OCI-LY7 (cell line): Measurements from ENCODE around the gene AMIGO1. TPM values are rescaled to one million over a fixed set of nuclear protein-coding genes. Genes with fewer than 3 reads are reported as not detected.

Experiments used
- BruUV-seq: library from RNA; stranded (reverse); fragments of 400-500 nt; replicated peaks from 2 replicates; lab custom pipeline; 2021; lab: Mats Ljungman, UMichigan
- CTCF ChIA-PET: fragments of 300-600 bp; sonication (Branson Sonifier 250); formaldehyde crosslinking; loops from one replicate; lab custom pipeline; 2022; ENCODE audit warnings: antibody characterized with exemption; ENCODE audit not compliant: unreplicated experiment; lab: Charles Lee
- POLR2A ChIA-PET: fragments of 300-600 bp; sonication (Branson Sonifier 250); formaldehyde crosslinking; loops from one replicate; lab custom pipeline; 2022; ENCODE audit warnings: antibody characterized with exemption; lab: Charles Lee
- DNase-seq: peaks from one replicate; pipeline ENCODE4 v3.0.0-alpha.2; 2015; ENCODE audit warnings: low spot score
- H2AFZ ChIP-seq: fragments of 200-600 bp; sonication (generic), shearing (Covaris generic); 2 replicates; pipeline ENCODE4 v1.6.1; 2014; ENCODE audit warnings: mild to moderate bottlenecking, antibody characterized with exemption, low read length, moderate library complexity
- H3K27ac ChIP-seq: fragments of 200-600 bp; sonication (generic); 2 replicates; pipeline ENCODE4 v1.5.1; 2014; ENCODE audit warnings: mixed run types, low read depth, mild to moderate bottlenecking, moderate library complexity, low read length, inconsistent platforms; ENCODE audit not compliant: poor library complexity, severe bottlenecking
- H3K36me3 ChIP-seq: fragments of 200-600 bp; sonication (generic); 2 replicates; pipeline ENCODE4 v1.6.1; 2014; ENCODE audit warnings: mild to moderate bottlenecking, antibody characterized with exemption, low read length, moderate library complexity, mixed read lengths; ENCODE audit not compliant: insufficient read depth
- H3K4me1 ChIP-seq: fragments of 200-600 bp; sonication (generic); 2 replicates; pipeline ENCODE4 v1.5.1; 2014; ENCODE audit warnings: mild to moderate bottlenecking, low read length; ENCODE audit not compliant: insufficient read depth, poor library complexity, severe bottlenecking
- H3K4me2 ChIP-seq: fragments of 200-600 bp; sonication (generic); 2 replicates; pipeline ENCODE4 v1.6.1; 2014; ENCODE audit warnings: mild to moderate bottlenecking, low read length
- H3K4me3 ChIP-seq: fragments of 200-600 bp; sonication (generic); 2 replicates; pipeline ENCODE4 v1.5.1; 2014; ENCODE audit warnings: mild to moderate bottlenecking, low read depth, low read length; ENCODE audit not compliant: poor library complexity, severe bottlenecking
- H3K79me2 ChIP-seq: fragments of 200-600 bp; sonication (generic); 2 replicates; pipeline ENCODE4 v1.6.1; 2016; ENCODE audit warnings: low read depth, mild to moderate bottlenecking, low read length, moderate library complexity, mixed read lengths; ENCODE audit not compliant: insufficient read depth
- H3K9me2 ChIP-seq: fragments of 200-600 bp; sonication (generic); 2 replicates; pipeline ENCODE4 v1.6.1; 2016; ENCODE audit warnings: mild to moderate bottlenecking, low read length, mixed read lengths; ENCODE audit not compliant: insufficient read depth
- H3K9me3 ChIP-seq: fragments of 200-600 bp; sonication (generic); 2 replicates; pipeline ENCODE4 v1.6.1; 2014; ENCODE audit warnings: mild to moderate bottlenecking, mixed run types, low read length, mixed read lengths
- H4K20me1 ChIP-seq: fragments of 200-600 bp; sonication (generic); 2 replicates; pipeline ENCODE4 v1.6.1; 2014; ENCODE audit warnings: mild to moderate bottlenecking, antibody characterized with exemption, low read length, moderate library complexity, mixed read lengths; ENCODE audit not compliant: insufficient read depth
- CTCF ChIP-seq: fragments of 200-600 bp; sonication (generic); conservative IDR thresholded peaks from 2 replicates; pipeline ENCODE4 v1.5.1; 2014; ENCODE audit warnings: mild to moderate bottlenecking, antibody characterized with exemption, low read length, moderate library complexity, mixed read lengths
- EZH2phosphoT487 ChIP-seq: fragments of 200-600 bp; sonication (generic); IDR thresholded peaks from 2 replicates; pipeline ENCODE4 v1.6.1; 2018; ENCODE audit warnings: low read depth, borderline replicate concordance, mild to moderate bottlenecking, mixed run types, antibody characterized with exemption, low read length, moderate library complexity, mixed read lengths
- intact Hi-C: fragments of 100-400 bp; cut with micrococcal nuclease; formaldehyde crosslinking; loops from one replicate; pipeline ENCODE4 v1.10.0; 2022; ENCODE audit not compliant: unreplicated experiment
- total RNA-seq, 2 experiments: library from RNA; depleted of rRNA in 1 of 2; stranded (reverse); fragments of >200 nt in 1 of 2; shearing (Covaris generic) in 1 of 2; gene quantifications; 2 replicates each; pipeline ENCODE4 v1.2.3, GENCODE V29; 2014 to 2022

AMIGO1 gene
- total RNA-seq, 2 experiments from 2014 or later = 0.15 to 0.16 TPM

- no peaks in the 10 kb centered on the region for H3K36me3 ChIP-seq
- no peak for DNase-seq
- no TSS peak for BruUV-seq
- H3K9me2 ChIP-seq = no peaks in the 10 kb centered on the region
- TF ChIP-seq CTCF (no peak), EZH2phosphoT487 (no peak)
- H3K4me3 ChIP-seq = no peak overlapping the region
- POLR2A ChIA-PET = no interaction called here
- CTCF ChIA-PET = interaction anchor here (1.2 kb wide), 1 partner anchor 98 kb away, joined by 4 read pairs; no protein-coding TSS in a partner anchor
- no peak overlapping the region for H2AFZ ChIP-seq
- H3K27ac ChIP-seq = no peak overlapping the region
- intact Hi-C loops = no loop called here
- no peaks in the 10 kb centered on the region for H3K9me3 ChIP-seq
- no peak overlapping the region for H3K4me2 ChIP-seq
- H3K79me2 ChIP-seq = peaks cover 11% of the 10 kb centered on the region; the same call in 1 of the 2 replicates
- H4K20me1 ChIP-seq = no peaks in the 10 kb centered on the region
- peaks cover 13% of the 10 kb centered on the region for H3K4me1 ChIP-seq
Measured at GRCh38 chr1:109542657-109543056, 33.1 kb upstream of the AMIGO1 start.

- no peaks in the 10 kb centered on the region for H3K36me3 ChIP-seq
- no peak for DNase-seq
- no peak overlapping the region for H3K27ac ChIP-seq
- no TSS peak for BruUV-seq
- POLR2A ChIA-PET = interaction anchor here (0.6 to 1.8 kb wide), 3 partner anchors 11 to 182 kb away, joined by 3 to 5 read pairs (median 4); no protein-coding TSS in a partner anchor
- H3K9me2 ChIP-seq = no peaks in the 10 kb centered on the region
- no peak overlapping the region for H3K4me3 ChIP-seq
- no peaks in the 10 kb centered on the region for H4K20me1 ChIP-seq
- H3K4me2 ChIP-seq = no peak overlapping the region
- no peak for TF ChIP-seq EZH2phosphoT487
- TF ChIP-seq CTCF = no peak
- intact Hi-C loops = no loop called here
- no peaks in the 10 kb centered on the region for H3K9me3 ChIP-seq
- no peaks in the 10 kb centered on the region for H3K79me2 ChIP-seq
- H2AFZ ChIP-seq = no peak overlapping the region
- CTCF ChIA-PET = interaction anchor here (1.2 kb wide), 1 partner anchor 99 kb away, joined by 4 read pairs; no protein-coding TSS in a partner anchor
- no peaks in the 10 kb centered on the region for H3K4me1 ChIP-seq
Measured at GRCh38 chr1:109541102-109541501, 31.6 kb upstream of the AMIGO1 start.

GRCh38 chr1:109539676-109540075 lies 30.1 kb upstream of the AMIGO1 start, which contains the start of gene GPR61:
Gene GPR61, plus strand, starts transcription at chr1:109539872. Its CDS starts 3,151 bp downstream, at chr1:109543023.
- Histone ChIP-seq H2AFZ (no peak within 1 kb of the TSS), H3K27ac (no peak within 1 kb of the TSS), H3K79me2 (no peaks in the 10 kb centered on the region), H3K36me3 (no peaks in the 10 kb centered on the region), H3K4me2 (no peak within 1 kb of the TSS), H3K4me3 (no peak within 1 kb of the TSS), H3K9me2 (no peaks in the 10 kb centered on the region), H4K20me1 (no peaks in the 10 kb centered on the region), H3K4me1 (no peaks in the 10 kb centered on the region), H3K9me3 (no peaks in the 10 kb centered on the region)
- no TSS peak for BruUV-seq
- ChIA-PET POLR2A (interaction anchor here (0.6 to 1.8 kb wide), 2 partner anchors 37 to 101 kb away, joined by 4 to 5 read pairs; no protein-coding TSS in a partner anchor), CTCF (no interaction called here)
- TF ChIP-seq EZH2phosphoT487 (no peak), CTCF (no peak)
- DNase-seq = no peak
- intact Hi-C loops = no loop called here
